ENCODE results near the gene FARP2. TPM values are rescaled to one million over a fixed set of nuclear protein-coding genes. Genes with fewer than 3 reads are reported as not detected.

Gene FARP2
- polyA plus RNA-seq, 1 of the 3 experiments (the other 2 are of a cell fraction): 11.5 TPM

DNA sequence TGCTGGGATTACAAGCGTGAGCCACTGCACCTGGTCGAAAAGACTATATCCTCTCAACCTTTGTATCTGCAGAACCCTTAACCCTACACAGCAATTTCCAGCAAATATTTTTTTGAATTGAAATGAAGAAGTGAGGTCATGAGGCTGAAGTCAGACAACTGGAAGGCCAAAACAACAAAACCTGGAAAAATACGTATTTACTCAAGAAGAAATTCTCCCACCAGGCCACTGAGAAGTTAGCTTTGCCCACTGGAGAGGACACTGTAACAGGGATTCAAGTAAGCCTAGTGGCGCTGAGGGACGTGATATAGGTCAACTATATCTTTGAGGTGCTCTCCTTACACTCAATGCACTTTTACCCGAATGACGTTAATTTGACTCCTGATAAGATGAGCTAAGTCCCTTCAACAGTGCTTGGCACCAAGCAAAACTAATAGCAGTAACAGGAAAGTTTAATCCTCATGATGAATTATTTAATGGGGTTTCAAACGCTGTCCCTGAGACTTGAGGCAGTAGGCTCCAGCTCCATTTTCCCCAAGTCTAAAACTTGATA, 42.5 kb upstream of the FARP2 start:
- WGBS (ENCODE audit: low lambda C conversion rate): 95% methylated on average over 8 of the region's 8 CpGs
- Histone ChIP-seq H4K20me1 (ENCODE audit: insufficient read depth) (peaks cover 53% of the 10 kb centered on the region), H3K27me3 (ENCODE audit: insufficient read depth) (no peaks in the 10 kb centered on the region), H2AFZ (ENCODE audit: low read depth) (no peak overlapping the region), H3K4me2 (peak overlapping the region; percentile 88), H3F3A (replicated peaks; ENCODE audit: insufficient read depth) (peaks cover 12% of the 10 kb centered on the region), H3K4me3 (ENCODE audit: low read depth in 2 of 2, low read length in 1 of 2) (peak overlapping the region; percentile 96 to 97; a peak in 2 of 4 replicates), H3K9me2 (no peaks in the 10 kb centered on the region), H3K4me1 (ENCODE audit: control insufficient read depth in 1 of 2, insufficient read depth in 2 of 2, low read depth in 1 of 2, low read length in 1 of 2) (peaks cover 13 to 25% of the 10 kb centered on the region in 2 experiments; a peak in 3 of 4 replicates), H3K9ac (peak overlapping the region; percentile 99; the same call in 1 of the 2 replicates), H3K79me2 (ENCODE audit: insufficient read depth) (peaks cover 92% of the 10 kb centered on the region), H3K36me3 (replicated peaks in 1 of 2; ENCODE audit: control insufficient read depth in 1 of 2, insufficient read depth in 2 of 2, low read length in 1 of 2) (peaks cover 13 to 19% of the 10 kb centered on the region in 2 experiments), H3K27ac (ENCODE audit: low read depth in 2 of 2, low read length in 1 of 2) (no peak overlapping the region), H3K9me3 (no peaks in the 10 kb centered on the region)
- no peak for DNase-seq
- ChIA-PET POLR2A (interaction anchor here (0.6 to 3.0 kb wide), 2 partner anchors 10 to 16 kb away, joined by 3 to 24 read pairs; no protein-coding TSS in a partner anchor), CTCF (interaction anchor here (0.7 to 3.4 kb wide), 4 partner anchors 10 to 95 kb away, joined by 3 to 29 read pairs (median 14); no protein-coding TSS in a partner anchor)
- TF ChIP-seq, protein P1, sequence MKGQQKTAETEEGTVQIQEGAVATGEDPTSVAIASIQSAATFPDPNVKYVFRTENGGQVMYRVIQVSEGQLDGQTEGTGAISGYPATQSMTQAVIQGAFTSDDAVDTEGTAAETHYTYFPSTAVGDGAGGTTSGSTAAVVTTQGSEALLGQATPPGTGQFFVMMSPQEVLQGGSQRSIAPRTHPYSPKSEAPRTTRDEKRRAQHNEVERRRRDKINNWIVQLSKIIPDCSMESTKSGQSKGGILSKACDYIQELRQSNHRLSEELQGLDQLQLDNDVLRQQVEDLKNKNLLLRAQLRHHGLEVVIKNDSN (IDR thresholded peaks at IDR 0.05; ENCODE audit: borderline replicate concordance, low read depth): no peak
- TF ChIP-seq RXRA (IDR thresholded peaks at IDR 0.05; ENCODE audit: borderline replicate concordance, low read depth): no peak
- no peak for TF ChIP-seq MEF2A (IDR thresholded peaks at IDR 0.05; ENCODE audit: borderline replicate concordance, low read depth)
- TF ChIP-seq, protein P2, sequence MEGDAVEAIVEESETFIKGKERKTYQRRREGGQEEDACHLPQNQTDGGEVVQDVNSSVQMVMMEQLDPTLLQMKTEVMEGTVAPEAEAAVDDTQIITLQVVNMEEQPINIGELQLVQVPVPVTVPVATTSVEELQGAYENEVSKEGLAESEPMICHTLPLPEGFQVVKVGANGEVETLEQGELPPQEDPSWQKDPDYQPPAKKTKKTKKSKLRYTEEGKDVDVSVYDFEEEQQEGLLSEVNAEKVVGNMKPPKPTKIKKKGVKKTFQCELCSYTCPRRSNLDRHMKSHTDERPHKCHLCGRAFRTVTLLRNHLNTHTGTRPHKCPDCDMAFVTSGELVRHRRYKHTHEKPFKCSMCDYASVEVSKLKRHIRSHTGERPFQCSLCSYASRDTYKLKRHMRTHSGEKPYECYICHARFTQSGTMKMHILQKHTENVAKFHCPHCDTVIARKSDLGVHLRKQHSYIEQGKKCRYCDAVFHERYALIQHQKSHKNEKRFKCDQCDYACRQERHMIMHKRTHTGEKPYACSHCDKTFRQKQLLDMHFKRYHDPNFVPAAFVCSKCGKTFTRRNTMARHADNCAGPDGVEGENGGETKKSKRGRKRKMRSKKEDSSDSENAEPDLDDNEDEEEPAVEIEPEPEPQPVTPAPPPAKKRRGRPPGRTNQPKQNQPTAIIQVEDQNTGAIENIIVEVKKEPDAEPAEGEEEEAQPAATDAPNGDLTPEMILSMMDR (IDR thresholded peaks at IDR 0.05): no peak
- TF ChIP-seq MXI1 (IDR thresholded peaks at IDR 0.05; ENCODE audit: low read depth, low read length): no peak
- TF ChIP-seq SIN3A (IDR thresholded peaks at IDR 0.05; ENCODE audit: borderline replicate concordance, low read depth, low read length): no peak
- no peak for TF ChIP-seq GABPA (IDR thresholded peaks at IDR 0.05; ENCODE audit: low read depth)
- no peak for TF ChIP-seq YY1 (IDR thresholded peaks at IDR 0.05; ENCODE audit: low read depth)
- TF ChIP-seq, protein P3, sequence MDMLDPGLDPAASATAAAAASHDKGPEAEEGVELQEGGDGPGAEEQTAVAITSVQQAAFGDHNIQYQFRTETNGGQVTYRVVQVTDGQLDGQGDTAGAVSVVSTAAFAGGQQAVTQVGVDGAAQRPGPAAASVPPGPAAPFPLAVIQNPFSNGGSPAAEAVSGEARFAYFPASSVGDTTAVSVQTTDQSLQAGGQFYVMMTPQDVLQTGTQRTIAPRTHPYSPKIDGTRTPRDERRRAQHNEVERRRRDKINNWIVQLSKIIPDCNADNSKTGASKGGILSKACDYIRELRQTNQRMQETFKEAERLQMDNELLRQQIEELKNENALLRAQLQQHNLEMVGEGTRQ (IDR thresholded peaks at IDR 0.05; ENCODE audit: borderline replicate concordance, low read depth, low read length): no peak
- TF ChIP-seq, protein P4, sequence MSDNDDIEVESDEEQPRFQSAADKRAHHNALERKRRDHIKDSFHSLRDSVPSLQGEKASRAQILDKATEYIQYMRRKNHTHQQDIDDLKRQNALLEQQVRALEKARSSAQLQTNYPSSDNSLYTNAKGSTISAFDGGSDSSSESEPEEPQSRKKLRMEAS (IDR thresholded peaks at IDR 0.05; ENCODE audit: low read depth): no peak
